ENCODE data around the gene PIGV.

Gene PIGV

GRCh38 chr1:26814893-26815292 lies 27.1 kb downstream of the PIGV start:
- in situ Hi-C loops (cut with MboI; ENCODE audit: low sequenced_read_pairs, unreplicated experiment): no loop called here
- TF ChIP-seq CTCF (IDR thresholded peaks at IDR 0.05; ENCODE audit: borderline replicate concordance, control extremely low read depth, extremely low read depth, insufficient read depth, missing control alignments): no peak
- DNase-seq (ENCODE audit: low spot score): no peak

- in situ Hi-C loops (cut with MboI; ENCODE audit: low sequenced_read_pairs, unreplicated experiment): no loop called here
- TF ChIP-seq CTCF (IDR thresholded peaks at IDR 0.05; ENCODE audit: borderline replicate concordance, control extremely low read depth, extremely low read depth, insufficient read depth, missing control alignments): peak; percentile 21
- peak; percentile 82 for DNase-seq (ENCODE audit: low spot score)
Measured at GRCh38 chr1:26820784-26821269, 33.1 kb downstream of the PIGV start.

GRCh38 chr1:26822737-26823395 lies 35.1 kb downstream of the PIGV start:
- TF ChIP-seq CTCF (IDR thresholded peaks at IDR 0.05; ENCODE audit: borderline replicate concordance, control extremely low read depth, extremely low read depth, insufficient read depth, missing control alignments): no peak
- in situ Hi-C loops (cut with MboI; ENCODE audit: low sequenced_read_pairs, unreplicated experiment): no loop called here
- no peak for DNase-seq (ENCODE audit: low spot score)

- in situ Hi-C loops (cut with MboI; ENCODE audit: low sequenced_read_pairs, unreplicated experiment): no loop called here
- DNase-seq (ENCODE audit: low spot score): no peak
- TF ChIP-seq CTCF (IDR thresholded peaks at IDR 0.05; ENCODE audit: borderline replicate concordance, control extremely low read depth, extremely low read depth, insufficient read depth, missing control alignments): no peak
Measured at GRCh38 chr1:26824731-26825130, 37.0 kb downstream of the PIGV start.

- peak; percentile 86 for TF ChIP-seq CTCF (IDR thresholded peaks at IDR 0.05; ENCODE audit: borderline replicate concordance, control extremely low read depth, extremely low read depth, insufficient read depth, missing control alignments)
- peak; percentile 91 for DNase-seq (ENCODE audit: low spot score)
- in situ Hi-C loops (cut with MboI; ENCODE audit: low sequenced_read_pairs, unreplicated experiment): no loop called here
Measured at GRCh38 chr1:26826261-26827105, 38.7 kb downstream of the PIGV start, which contains the start of gene ZDHHC18. Gene ZDHHC18, plus strand, starts transcription at chr1:26826688. Its CDS starts 117 bp downstream, at chr1:26826805.

GRCh38 chr1:26827106-26827604 lies 39.4 kb downstream of the PIGV start:
- in situ Hi-C loops (cut with MboI; ENCODE audit: low sequenced_read_pairs, unreplicated experiment): no loop called here
- no peak for DNase-seq (ENCODE audit: low spot score)
- TF ChIP-seq CTCF (IDR thresholded peaks at IDR 0.05; ENCODE audit: borderline replicate concordance, control extremely low read depth, extremely low read depth, insufficient read depth, missing control alignments): no peak
